GM18868 (cell line): Measurements from ENCODE around the gene GPR146.

Experiments
- ATAC-seq: cut with Tn5 transposase; IDR thresholded peaks from one replicate; pipeline ENCODE4 v1.9.1; 2021; ENCODE audit warnings: mild to moderate bottlenecking, moderate library complexity; ENCODE audit not compliant: unreplicated experiment

Gene GPR146

DNA sequence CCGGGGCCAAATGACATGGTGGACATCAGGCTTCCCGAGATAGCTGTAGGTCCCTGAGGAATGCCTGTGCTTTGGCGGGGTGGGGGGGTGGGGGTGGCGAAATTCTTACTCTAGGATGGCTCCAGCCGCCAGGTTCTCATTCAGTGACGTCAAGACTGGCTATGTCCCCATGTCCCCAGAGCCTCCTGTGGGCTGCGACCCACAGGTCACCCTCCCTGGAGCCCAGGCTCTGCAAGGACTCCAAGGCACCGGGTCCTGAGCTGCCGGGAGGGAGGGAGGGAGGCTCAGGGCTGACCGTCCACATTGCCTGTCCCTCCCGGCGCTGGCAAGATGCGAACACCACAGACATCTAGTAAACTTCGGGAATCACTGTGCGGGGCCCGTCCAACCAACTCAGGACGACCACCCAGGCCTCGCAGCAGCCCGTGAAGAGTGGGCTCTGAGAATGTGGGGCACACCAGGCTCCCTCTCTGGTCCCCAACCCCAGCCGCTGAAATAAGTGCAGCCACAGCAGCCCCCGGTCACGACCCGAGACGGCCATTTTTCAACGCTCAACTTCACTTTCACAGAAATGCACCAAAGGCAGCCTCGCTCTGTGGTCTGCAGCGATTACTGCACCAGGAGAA, 12.6 kb downstream of the GPR146 start:
- ATAC-seq, result no peak

DNA sequence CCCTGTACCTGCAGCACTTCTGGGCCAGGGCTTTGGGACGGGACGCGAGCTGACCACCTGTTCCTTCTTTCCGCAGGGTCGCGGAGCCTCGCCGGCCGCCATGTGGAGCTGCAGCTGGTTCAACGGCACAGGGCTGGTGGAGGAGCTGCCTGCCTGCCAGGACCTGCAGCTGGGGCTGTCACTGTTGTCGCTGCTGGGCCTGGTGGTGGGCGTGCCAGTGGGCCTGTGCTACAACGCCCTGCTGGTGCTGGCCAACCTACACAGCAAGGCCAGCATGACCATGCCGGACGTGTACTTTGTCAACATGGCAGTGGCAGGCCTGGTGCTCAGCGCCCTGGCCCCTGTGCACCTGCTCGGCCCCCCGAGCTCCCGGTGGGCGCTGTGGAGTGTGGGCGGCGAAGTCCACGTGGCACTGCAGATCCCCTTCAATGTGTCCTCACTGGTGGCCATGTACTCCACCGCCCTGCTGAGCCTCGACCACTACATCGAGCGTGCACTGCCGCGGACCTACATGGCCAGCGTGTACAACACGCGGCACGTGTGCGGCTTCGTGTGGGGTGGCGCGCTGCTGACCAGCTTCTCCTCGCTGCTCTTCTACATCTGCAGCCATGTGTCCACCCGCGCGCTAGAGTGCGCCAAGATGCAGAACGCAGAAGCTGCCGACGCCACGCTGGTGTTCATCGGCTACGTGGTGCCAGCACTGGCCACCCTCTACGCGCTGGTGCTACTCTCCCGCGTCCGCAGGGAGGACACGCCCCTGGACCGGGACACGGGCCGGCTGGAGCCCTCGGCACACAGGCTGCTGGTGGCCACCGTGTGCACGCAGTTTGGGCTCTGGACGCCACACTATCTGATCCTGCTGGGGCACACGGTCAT, 13.3 kb downstream of the GPR146 start:
- no peak for ATAC-seq

DNA sequence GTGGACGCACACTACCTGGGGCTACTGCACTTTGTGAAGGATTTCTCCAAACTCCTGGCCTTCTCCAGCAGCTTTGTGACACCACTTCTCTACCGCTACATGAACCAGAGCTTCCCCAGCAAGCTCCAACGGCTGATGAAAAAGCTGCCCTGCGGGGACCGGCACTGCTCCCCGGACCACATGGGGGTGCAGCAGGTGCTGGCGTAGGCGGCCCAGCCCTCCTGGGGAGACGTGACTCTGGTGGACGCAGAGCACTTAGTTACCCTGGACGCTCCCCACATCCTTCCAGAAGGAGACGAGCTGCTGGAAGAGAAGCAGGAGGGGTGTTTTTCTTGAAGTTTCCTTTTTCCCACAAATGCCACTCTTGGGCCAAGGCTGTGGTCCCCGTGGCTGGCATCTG, 14.0 kb downstream of the GPR146 start:
- ATAC-seq, result no peak

DNA sequence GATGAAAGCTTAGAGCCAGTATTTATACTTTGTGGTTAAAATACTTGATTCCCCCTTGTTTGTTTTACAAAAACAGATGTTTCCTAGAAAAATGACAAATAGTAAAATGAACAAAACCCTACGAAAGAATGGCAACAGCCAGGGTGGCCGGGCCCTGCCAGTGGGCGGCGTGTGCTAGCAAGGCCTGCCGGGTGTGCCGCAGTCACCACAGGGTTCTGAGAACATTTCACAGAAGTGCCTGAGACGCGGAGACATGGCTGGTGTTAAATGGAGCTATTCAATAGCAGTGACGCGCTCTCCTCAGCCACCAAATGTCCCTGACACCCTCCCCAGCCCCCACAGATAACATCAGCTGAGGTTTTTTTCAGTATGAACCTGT, 14.5 kb downstream of the GPR146 start:
- peak; percentile 27 for ATAC-seq

DNA sequence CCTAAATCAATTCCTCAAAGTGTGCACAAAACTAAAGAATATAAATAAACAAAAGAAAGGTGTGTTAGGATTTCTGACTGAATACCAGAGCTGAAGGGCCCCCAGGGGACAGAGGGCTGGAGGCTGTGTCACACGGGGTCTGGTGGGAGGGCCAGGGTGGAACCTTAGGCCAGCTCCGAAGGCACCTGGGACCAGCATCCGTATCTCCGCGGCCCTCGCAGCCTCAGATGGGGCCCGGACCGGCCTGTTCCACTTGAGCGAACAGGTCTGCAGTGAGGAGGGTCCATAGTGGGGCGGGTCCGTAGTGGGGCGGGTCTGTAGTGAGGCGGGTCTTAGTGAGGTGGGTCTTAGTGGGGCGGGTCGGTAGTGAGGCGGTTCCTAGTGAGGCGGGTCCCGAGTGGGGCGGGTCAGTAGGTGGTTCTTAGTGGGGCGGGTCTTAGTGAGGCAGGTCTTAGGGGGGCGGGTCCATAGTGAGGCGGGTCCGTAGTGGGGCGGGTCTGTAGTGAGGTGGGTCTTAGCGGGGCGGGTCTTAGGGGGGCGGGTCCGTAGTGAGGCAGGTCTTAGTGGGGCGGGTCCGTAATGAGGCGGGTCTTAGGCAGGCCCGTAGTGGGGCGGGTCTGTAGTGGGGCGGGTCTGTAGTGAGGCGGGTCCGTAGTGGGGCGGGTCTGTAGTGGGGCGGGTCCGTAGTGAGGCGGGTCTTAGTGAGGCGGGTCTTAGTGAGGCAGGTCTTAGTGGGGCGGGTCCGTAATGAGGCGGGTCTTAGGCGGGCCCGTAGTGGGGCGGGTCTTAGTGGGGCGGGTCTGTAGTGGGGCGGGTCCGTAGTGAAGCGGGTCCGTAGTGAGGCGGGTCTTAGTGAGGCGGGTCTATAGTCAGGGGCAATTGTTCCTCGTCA, 15.1 kb downstream of the GPR146 start:
- peak; percentile 38 for ATAC-seq

DNA sequence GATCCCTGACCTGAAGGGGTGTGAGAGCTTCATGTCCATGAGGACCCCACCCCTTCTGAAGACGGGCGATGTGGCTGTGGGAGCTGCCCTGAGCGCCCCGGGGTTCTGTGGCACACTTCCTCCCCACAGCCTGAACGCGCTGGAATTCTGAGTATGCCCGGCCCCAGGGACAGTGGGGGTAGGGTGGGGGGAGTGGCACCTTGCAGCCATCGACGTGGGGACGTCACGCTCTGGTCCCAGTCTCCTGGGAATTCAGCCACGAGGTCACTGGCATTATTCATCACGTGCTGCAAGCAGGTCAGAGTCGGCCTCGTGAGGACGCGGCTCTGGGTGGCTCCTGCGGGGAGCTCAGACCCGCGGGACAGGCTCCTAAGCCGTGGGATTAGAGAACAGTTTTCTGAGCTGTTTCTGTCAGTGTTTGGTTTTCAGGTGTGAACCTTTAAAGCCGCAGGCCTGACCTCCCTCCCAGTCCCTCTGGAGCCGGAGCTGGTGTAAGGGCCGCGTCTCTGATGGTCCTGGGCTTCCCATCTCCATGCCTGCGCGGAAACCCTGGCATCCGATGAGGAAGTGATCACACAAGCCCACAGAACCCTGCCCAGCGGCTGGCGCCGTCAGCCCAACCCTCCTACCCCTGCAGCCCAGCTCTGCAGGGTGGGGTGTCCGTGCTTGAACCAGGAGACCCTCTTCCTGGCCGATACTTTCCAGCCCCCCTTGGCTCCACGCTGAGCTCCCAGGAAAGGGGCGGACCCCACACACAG, 16.1 kb downstream of the GPR146 start:
- ATAC-seq, result no peak

DNA sequence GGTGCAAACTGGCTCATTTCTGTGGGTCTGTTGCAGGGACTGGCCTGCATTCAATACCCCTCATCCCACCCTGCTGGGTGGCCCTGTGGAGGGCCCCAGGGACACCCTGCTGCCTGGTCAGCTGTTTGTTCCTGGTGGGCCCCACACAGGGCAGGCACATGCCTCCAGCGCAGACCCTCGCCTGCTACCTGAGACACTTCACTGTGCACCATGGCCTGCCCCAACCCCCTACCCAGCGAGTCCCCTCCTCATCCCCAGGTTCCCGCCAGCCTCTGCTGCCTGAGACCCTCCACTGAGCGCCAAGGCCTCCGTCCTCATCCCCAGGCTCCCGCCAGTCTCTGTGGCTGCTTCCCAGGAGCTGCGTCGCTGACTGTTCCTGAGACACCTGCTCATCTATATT, 16.8 kb downstream of the GPR146 start:
- ATAC-seq, result no peak

DNA sequence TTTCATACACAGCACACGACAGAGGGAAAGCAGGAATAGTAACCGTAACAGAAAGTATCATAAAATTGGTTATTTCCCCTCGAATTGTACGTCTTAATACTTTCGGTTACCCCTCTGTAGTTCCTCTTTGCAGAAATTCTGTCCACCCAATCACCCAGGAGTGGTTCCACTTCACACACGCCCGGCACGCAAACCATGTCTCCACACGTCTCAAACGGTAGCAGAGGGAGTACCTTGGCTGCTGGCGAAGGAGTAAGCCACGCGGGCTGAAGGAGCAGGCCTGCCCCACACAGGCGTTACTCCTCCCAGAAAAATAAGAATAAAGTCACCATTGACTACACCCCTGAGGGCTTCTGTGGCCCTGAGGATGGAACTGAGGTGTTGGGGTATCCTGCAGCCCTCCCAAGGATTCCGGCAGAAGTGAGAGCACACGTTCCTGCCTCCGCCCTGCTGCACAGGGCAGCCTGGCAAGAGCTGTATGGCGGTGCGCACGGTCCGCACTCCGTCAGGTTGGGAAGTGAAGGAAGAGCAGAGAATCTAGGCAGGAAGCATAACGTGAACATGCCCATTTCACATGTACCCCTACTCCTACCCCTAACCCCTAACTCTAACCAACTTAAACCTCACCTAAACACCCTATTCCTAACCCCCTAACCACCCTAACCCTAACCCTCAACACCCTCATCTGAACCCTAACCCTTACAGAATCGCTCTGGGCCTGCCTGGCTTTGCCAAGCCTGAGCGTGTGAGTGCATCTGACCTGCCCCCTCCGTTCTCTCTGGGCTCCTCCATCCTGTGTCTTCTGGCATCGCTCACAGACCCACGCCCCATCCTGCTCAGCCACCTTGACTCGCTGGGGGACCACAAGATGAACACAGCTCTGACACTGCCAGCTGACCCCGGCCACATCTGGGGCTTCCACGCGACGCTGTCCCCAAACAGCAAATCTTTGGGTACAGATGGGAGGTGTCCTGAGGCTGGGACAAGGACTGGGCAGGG, 18.2 kb downstream of the GPR146 start:
- peak; percentile 53 for ATAC-seq

DNA sequence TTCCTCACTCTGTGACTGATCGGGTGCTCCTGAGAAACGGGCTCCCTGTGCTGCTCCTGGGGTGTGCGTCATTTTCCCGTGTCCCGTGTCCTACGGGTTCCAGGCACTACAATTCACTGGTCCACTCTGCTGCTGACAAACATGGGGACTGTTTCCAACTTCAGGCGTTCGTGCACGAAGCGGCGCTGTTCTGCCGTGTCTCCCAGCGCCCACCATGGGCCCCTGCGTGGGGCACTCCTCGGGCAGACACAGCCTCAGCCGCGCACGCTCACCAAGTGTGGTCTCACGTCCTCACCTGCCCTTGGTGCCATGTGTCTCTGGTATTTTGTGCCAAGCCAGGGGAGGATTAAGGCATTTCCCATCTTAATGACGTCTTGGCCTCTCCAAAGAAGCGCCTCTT, 19.0 kb downstream of the GPR146 start:
- ATAC-seq, result no peak

DNA sequence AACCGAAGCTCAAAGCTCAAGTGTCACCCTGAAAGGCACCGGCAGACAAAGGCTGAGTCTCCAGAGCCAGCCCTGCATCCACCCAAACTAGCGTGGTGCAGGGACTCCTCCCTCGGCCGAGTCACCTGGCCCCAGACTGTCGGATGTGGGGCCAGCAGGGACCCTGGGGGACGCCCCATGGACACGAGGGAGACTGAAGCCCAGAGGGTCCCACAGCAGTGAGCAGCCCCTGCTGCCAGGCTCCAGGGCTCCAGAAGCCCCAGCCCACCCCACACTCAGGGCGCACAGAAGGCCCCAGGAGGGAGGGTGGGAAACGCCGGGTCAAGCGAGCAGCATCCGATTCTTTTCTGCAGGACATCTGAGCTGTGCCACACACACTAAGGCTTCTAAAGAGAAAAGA, 20.2 kb downstream of the GPR146 start:
- ATAC-seq, result no peak

DNA sequence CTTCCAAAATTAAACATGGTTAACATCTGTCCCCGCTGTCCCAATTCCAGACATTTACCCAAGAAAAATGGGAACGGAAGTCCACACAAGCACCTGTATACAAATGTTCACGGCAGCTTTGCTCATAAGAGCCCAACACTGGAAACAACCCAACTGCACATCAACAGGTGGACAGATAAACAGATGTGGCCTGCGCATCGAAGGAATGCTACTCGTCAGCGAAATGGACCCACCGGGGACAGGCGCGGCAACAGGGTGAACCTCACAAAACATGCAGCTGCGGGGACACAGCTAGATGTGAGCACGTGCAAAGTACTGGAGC, 20.9 kb downstream of the GPR146 start:
- no peak for ATAC-seq

DNA sequence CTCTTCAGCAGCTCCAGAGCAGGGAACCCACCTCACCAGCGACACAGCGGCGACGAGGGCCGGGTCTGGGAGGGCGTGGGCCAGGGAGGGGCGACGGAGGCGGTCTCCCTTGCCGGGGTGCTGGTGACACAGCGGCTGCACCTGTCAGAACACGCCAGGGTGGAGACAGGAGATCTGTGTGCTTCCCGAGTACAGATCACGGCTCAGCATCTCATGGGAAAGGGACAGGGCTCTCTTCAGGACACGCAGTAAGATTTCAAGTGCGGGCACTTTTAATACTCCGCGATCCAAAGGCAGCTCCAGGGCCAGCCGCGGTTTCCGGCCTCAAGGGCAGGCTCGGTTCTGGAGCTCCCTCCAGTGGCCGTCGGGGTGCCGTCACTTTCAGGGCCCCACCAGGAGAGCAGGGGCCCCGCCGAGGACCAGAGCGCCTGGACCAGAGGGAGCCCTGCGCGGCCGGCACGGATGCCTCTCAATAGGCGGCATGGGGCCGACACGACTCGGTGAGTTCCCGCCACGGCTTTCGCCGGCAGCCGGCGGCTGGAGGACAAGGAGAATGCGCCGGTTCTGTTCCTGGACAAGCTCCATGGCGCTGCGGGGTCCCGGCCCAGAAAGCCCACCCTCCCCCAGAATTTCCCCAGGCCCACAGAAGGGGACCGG, 21.4 kb downstream of the GPR146 start:
- peak; percentile 52 for ATAC-seq

DNA sequence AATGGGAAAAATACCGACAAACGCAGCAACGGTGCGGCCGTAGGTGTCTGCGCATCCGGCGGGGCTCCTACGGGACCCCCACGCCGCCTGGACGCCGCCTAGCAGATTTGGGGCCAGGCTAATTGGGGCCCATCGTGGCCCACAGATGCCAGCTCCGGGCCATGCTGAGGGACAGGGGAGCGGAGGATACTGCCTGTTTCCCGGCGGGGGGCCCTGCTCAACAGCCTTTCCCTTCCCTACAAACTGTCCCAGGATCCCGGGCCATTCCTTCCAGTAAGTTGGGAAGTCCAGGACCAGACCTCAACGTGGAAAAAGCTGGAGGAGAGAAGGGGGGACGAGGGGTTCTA, 21.9 kb downstream of the GPR146 start:
- ATAC-seq, result no peak

DNA sequence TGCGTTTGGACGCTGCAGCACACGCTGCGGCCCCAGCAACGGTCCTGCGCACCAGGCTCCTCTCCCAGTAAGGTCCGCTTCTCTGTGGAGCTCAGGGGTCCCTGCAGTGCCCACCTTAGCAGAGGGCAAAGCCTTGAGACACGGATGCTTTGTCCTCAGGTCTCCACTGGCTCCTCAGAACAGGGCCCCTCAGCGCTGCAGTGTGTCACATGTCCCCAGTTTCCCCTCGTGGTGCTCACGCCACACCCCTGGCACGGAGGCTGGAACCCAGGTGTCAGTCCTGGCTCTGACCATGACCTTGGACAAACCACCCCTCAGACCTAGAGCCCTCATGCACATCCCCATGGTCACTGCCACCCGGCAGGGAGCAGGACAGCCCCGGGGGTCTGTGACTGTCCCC, 23.7 kb downstream of the GPR146 start:
- ATAC-seq, result no peak

DNA sequence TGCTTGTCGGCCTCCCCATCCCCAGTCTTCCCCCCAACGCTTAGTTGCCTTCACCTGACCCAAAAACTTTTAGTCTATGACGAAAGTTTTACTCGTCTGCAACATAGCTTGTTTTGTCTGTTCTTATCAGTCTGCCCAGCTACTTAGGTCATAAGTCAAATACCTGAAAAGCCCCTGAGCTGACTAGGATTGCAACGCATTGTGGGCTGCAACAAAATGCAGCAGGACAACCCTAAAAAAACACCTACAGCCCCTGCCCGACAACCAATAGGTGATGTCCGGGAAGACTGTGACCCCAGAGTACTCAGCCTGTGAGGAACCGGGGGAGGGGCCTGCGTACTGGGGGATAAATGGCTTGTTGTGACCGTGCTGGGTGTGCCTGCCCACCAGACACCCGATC, 24.3 kb downstream of the GPR146 start:
- ATAC-seq, result no peak

DNA sequence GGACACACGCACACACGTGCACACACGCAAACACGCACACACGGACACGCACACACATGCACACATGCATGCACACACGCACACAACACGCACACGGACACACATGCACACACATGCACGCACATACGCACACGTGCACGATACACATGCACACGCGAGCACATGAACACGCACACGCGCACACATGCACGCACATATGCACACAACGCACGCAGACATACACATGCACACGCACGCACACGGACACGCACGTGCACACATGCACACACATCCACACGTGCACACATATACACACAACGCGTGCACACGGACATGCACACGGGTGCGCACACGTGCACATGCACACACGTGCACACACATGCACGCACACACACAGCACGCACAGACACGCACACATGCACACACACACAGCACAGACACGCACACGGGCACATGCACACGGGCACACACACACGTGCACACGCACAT, 26.2 kb downstream of the GPR146 start:
- ATAC-seq, result no peak

DNA sequence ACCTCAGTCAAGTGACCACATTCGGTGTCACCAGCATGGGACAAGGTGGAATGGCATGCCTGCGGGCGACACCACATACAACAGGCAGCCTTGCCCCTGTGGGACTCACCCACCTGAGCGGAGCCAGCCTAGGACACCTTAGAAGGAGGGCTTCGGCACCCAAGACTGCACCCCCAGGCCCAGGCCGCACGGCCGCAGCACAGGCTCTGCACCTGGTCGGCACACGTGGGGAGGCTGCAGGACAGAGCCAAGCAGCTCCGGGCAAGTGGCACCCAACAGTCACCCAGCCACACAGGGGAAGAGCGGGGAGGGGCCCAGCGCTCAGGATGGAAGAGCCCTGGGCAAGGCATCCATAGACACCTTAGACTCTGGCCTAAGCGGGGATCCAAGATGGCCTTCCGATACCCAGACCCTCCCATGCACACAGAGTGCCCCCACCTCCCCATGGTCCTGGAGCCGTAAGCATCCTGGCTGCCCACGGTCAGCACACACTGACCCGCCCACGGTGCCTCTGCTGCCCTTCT, 27.4 kb downstream of the GPR146 start:
- no peak for ATAC-seq

DNA sequence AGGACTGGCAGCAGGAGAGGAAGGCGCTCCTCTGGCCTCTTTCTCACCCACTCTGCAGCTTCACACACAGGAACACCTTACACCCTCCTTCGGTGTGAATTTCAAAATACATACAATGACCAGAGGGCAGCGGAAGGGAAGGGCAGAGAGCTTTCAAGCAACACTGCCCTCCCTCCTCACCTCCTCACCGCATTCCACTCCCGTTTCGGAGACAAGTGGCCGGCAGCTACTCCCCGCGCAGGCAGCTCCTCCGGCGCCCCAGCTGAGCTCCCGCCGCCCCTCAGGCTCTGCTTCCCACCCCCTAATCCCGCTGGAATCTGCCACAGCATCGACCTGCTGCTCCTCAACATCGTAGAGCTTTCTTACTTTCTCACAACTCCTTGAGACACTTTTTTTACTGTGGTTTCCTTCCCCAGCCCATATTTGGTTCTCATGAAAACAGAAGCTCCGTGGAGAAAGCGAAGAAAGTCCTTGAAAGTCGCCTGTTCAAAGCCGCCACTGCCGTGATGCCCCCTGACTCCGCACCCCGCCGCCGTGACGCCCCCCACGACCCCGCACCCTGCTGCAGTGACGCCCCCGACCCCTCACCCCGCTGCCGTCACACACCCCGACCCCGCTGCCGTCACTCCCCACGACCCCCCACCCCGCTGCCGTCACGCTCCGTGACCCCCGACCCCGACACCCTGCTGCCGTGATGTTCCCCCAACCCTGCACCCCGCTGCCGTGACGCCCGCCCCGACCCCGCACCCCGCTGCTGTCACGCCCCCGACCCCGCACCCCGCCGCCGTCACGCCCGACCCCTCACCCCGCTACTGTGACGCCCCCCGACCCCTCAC, 29.0 kb downstream of the GPR146 start:
- no peak for ATAC-seq
